Fibroblast of skin of back (primary cell): ENCODE results near the gene MTHFR. TPM values are rescaled to one million over a fixed set of nuclear protein-coding genes. Genes with fewer than 3 reads are reported as not detected.

Source experiments
- DNase-seq: peaks from one replicate; pipeline ENCODE4 v3.0.0-alpha.2; 2013
- polyA plus RNA-seq, 2 experiments: library from polyadenylated mRNA; unstranded; fragments of 120-200 nt; gene quantifications; one replicate each; pipeline ENCODE4 v1.2.1, GENCODE V29; 2013; ENCODE audit not compliant: insufficient read length in 2 of 2

MTHFR gene
- polyA plus RNA-seq (2013, experiment 1 of 2; ENCODE audit: insufficient read length) = 4.5 TPM
- 6.3 TPM for polyA plus RNA-seq (2013, experiment 2 of 2; ENCODE audit: insufficient read length)

- peak; percentile 99 for DNase-seq
Observed at GRCh38 chr1:11805422-11806306, at the start of gene MTHFR, which contains the start of gene CLCN6. TSS of gene MTHFR (minus strand) at chr1:11805964. CDS start at chr1:11803116, 2,848 bp downstream. TSS of gene CLCN6 (plus strand) at chr1:11806191. CDS start at chr1:11806263, 72 bp downstream.

GRCh38 chr1:11855430-11855829, 49.7 kb upstream of the MTHFR start:
- no peak for DNase-seq

- no peak for DNase-seq
Observed at GRCh38 chr1:11854519-11854918, 48.8 kb upstream of the MTHFR start.

GRCh38 chr1:11851180-11851579, 45.4 kb upstream of the MTHFR start:
- no peak for DNase-seq

GRCh38 chr1:11850156-11850555, 44.4 kb upstream of the MTHFR start:
- DNase-seq = no peak

- no peak for DNase-seq
Observed at GRCh38 chr1:11848373-11848700, 42.6 kb upstream of the MTHFR start.

GRCh38 chr1:11847667-11848372, 42.1 kb upstream of the MTHFR start, which contains the start of gene NPPA:
TSS of gene NPPA (minus strand) at chr1:11847783. CDS start at chr1:11847684, 99 bp downstream.
- DNase-seq = peak; percentile 11

- DNase-seq = peak; percentile 17
Observed at GRCh38 chr1:11845641-11846335, 40.0 kb upstream of the MTHFR start.

GRCh38 chr1:11842154-11843041, 36.6 kb upstream of the MTHFR start:
- peak; percentile 30 for DNase-seq

GRCh38 chr1:11841245-11842153, 35.7 kb upstream of the MTHFR start:
- no peak for DNase-seq

- DNase-seq = no peak
Observed at GRCh38 chr1:11839727-11840705, 34.3 kb upstream of the MTHFR start.

GRCh38 chr1:11838349-11839272, 32.8 kb upstream of the MTHFR start:
- DNase-seq = peak; percentile 51

- no peak for DNase-seq
Observed at GRCh38 chr1:11837767-11838348, 32.1 kb upstream of the MTHFR start.

- DNase-seq = no peak
Observed at GRCh38 chr1:11836955-11837766, 31.4 kb upstream of the MTHFR start.

- DNase-seq = no peak
Observed at GRCh38 chr1:11835441-11836225, 29.9 kb upstream of the MTHFR start.

GRCh38 chr1:11833900-11834299, 28.1 kb upstream of the MTHFR start:
- no peak for DNase-seq
